Measurements from ENCODE around the gene HOXC11.
A peak's percentile ranks its signal among the peaks of the same experiment; 100 is the strongest.

The HOXC11 gene

DNA sequence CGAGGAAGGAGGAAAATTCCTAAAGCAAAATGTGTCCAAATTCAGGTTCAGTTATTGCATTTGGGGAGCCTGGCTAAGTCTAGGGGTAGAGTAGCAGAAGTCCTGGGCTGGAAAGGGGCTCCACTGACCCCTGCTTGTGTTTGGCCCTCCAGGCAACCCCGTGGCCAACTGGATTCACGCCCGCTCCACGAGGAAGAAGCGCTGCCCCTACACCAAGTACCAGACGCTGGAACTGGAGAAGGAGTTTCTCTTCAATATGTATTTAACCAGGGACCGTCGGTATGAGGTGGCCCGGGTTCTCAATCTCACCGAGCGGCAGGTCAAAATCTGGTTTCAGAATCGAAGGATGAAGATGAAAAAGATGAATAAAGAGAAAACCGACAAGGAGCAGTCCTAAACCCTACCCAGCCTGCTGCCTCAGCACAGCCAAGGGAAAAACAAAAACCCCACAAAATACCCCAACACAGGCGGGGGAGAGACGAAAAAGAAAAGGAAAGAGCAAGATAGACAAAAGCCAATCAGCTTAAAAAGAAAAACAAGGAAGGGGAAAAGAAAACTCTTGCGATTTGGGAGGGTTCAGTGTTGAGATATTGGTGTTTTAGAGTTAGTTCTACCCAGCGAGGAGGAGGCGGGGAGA lies 29.5 kb downstream of the HOXC11 start:
- H3K27ac ChIP-seq: peak overlapping the region in 3 of 21 experiments; percentile 97 to 99 (median 98)
- H3K4me3 ChIP-seq: no peak overlapping the region

DNA sequence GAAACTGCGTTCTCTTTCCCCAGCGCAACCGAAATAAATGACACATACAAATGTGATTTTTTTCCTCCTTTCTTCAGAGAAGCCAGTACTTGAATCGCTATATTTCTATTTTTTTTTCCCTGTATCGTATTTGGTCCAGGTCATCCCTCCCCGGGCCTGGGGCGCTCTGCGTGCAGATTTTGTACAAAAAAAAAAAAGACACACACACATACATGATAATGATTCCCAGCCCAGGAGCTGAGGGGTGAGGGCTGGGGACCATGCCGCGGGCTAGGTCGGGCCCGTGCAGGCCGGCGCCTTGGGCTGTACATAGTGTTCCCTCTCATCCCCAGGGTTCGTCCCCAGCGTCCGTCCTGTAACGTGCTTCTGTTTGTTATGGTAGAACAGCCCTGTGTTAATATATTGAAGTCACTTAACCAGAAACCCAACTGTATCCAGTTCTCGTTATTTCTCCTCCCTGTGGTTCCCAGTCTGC lies 30.0 kb downstream of the HOXC11 start:
- Histone ChIP-seq H3K4me3 (no peak overlapping the region), H3K27ac (peak overlapping the region in 5 of 21 experiments; percentile 34 to 99 (median 97))

DNA sequence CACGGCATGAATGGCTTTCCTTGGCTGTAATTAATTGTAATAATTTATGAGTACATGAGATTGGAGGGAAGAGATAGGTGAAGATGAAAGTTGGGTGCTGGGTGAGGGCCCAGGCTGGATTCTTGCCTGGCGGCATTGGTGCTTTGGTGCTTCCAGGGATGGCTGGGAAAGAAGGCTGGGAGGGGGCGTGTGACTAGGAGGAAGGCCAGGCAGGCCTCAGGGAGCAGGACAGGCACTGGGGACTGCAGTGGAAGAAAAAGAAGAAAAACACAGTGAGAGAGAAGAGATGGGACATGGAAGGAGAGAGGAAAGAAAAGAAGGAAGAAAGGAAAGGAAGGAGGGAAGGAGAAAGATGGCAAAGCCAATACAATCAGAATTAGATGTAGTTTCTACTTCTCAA lies 30.7 kb downstream of the HOXC11 start:
- peak overlapping the region in 6 of 21 experiments; percentile 14 to 99 (median 75) for H3K27ac ChIP-seq
- no peak overlapping the region for H3K4me3 ChIP-seq

DNA sequence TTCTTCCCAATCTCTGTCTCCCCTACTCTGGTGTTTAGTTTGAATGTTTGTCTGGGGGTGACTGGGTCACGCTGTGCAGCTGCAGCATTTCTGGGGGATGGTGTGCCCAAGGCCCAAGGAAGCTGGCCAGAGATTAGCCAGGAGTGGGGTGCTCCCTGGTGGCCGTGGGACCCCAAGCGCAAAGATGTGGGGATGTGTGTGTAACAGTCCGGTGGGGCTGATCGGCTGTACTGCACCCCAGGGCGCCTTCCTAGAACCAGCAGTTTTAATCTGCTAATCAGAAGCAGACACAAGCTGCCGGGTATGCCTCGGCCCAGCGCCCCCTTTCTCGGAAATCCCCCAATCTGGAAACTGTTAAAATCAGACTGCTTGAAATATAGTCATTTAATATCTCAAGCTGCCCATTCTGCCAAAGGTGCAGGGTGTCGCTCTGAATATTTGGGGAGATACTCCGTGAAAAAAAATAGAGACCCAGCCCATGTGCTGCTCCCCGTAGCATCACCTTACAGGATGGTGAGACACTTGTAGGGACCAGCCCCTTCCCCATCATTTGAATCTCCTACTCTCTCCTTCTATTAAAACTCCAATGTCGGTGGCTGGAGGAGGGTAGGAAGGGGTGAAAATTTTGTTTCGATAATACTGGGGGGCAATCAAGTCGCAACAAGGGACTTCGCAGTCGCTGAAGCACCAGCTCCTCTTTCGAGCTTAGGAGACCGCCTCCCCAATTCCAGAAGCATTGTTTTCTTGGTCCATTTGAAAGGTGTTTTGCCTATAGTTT lies 31.3 kb downstream of the HOXC11 start:
- Histone ChIP-seq H3K27ac (peak overlapping the region in 5 of 21 experiments; percentile 14 to 99 (median 97)), H3K4me3 (no peak overlapping the region)

DNA sequence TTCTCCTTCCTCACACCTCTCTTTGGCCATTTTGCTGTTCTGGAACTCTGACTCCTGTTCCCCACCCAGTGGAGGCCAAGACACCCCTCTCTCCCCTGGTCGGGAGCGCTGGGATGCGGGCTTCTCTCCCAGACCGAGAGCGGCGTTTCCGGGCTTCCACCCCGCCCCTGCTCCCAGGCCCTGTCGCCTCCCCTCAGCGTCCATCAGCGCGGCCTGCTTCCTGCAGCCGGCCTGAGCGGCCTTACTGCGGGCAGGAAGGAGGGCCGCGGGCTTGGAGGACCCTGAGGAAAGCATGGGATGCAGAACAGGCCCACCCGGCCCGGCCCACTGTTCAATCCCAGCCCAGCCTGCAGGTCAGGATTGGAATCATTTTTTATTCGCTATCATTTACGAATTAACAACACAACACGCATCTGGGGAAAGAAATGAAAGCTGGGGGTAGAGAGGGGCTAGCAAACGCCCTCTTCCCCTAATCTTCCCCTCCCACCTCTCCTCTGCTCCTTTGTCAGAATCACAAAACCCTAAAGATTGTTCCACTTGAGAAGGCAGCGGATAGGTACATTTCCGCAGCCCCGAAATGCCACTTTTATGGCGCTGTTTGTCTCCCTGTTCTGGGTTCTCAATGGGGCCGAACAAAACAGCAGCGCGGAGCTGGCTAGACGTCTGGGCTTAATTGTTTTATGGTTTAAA lies 32.1 kb downstream of the HOXC11 start:
- peak overlapping the region in 3 of 21 experiments; percentile 97 to 99 (median 98) for H3K27ac ChIP-seq
- H3K4me3 ChIP-seq: peak overlapping the region in 1 of 7 experiments; percentile 6

DNA sequence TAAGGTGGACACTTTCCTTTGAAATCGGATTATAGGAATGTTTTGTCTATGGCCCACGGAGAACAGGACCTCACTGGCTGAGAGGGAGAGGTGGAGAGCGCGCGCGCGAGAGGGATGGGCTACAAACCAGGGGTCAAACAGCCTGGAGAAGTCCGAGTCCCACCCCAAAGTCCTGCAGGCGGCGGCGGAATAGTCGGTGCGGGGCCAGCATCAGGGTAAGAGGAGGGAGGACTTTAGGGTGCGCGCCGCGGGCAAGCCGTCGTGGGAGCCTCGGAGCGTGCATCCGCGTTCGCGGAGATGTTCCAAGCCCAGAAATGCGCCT lies 32.6 kb downstream of the HOXC11 start:
- peak overlapping the region in 3 of 21 experiments; percentile 97 to 99 (median 98) for H3K27ac ChIP-seq
- peak overlapping the region in 1 of 7 experiments; percentile 6 for H3K4me3 ChIP-seq

DNA sequence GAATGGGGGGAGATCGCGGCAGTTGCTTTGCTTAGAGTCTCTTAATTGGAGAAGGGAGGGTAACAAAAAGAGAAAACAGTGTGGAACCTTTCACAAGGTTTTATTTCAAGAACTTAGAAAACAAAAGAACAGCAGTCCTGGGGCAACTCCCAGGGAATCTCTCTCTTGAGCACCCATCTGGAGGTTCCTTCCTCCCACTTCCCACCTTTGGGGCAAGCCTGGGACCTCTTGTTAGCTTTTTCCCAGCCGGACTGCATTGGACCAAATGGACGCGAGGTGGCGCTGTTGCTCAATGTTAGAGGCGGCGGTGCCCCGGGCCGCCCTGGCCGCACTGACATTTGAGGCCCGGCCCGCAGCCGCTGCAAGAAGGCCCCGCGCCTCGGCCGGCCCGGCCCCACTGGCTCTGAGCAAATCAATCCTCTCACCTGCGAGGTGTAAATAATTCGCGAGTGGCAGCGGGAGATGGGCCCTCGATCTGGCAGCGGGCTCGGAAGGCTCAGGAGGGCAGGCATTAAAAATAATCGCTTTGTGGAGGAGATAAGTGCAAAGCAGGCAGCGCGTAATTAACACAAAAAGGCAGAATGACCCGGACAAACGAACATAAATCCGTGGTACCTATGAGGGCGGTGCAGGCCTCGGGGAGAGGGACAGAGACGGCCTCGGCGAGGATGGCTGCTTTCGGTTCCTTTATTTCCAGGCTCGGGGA lies 33.1 kb downstream of the HOXC11 start:
- H3K27ac ChIP-seq: peak overlapping the region in 8 of 21 experiments; percentile 26 to 99 (median 60)
- peak overlapping the region in 6 of 7 experiments; percentile 4 to 23 (median 14) for H3K4me3 ChIP-seq

DNA sequence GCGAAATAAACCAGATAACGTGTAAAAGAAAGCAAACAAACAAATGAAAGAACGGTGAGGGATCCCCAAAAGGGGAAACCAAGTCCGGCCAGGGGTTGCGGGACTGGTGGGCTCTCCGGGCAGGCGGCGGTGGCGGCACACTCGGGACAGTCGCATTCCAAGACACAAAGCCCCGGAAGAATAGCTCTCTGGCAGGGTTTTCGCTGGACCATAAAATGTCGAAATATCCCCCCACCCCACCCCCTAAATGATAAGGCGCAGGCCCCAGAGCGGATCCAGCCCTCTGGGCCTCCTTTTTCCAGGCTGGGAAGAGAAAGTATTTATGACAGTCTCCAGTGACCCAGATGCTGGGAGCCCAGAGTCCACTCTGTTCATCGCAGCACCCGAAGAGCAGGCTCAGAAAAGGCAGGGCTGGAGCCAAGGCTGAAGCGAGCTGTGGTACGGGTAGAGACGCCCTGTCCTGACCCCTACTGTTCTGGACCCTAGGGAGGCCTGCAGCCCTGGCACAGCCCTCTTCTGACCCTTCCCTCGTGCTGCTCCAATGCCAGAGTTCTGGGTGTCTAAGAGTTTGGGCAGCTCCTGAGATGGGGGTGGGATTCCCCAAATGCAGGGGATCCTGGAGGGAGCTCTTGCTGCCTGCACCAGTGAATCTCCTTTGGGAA lies 33.8 kb downstream of the HOXC11 start:
- H3K27ac ChIP-seq: peak overlapping the region in 8 of 21 experiments; percentile 26 to 99 (median 60)
- peak overlapping the region in 6 of 7 experiments; percentile 4 to 23 (median 14) for H3K4me3 ChIP-seq

DNA sequence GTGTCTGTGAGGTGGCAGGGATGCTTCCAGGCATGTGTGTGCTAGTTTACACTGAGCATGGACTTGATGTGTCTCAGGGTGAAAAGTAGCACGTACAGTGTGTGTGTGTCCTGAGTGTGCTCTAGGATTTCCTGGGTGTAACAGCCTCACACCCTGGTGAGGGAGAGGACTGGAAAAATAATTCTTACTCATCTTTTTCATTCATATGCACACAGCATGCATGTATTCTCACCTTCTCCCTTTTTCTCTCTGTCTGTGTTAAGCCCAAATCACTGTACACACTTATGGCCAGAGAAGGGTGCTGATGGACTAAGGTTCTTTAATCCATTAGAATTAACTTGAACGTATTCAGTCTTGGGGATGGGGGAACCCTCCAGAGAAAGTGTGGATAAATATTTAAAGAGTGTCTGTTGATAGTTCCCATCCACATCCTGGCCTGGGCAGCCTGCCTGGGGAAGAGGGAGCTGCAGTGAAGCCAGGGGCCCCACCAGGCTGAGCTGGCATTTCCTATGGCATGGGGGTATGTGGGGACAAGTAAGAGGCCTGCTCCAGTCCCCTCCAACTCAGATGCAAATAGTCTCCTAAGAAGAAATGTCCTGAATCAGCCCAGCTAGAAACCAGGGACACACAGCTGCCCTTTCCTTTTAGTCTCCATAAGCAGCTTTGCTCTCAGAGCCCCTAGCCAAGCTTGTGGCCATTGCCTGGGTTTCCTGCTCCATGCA lies 34.8 kb downstream of the HOXC11 start:
- Histone ChIP-seq H3K27ac (peak overlapping the region in 4 of 21 experiments; percentile 68 to 98 (median 92)), H3K4me3 (no peak overlapping the region)

DNA sequence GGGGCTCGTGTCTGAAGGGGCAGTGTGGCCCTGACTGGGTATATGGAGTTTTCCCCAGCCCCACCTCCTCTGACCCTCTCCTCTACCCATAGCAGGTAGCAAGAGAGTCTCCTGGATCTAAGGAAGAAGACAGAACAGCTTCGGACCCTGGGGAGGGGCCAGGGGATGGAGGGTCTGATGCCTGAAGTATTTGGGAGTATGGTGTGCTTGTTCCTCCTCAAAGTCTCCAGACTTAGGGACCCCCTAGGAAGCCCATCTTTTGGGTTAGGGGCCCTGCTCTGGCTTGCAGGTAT lies 35.3 kb downstream of the HOXC11 start:
- H3K27ac ChIP-seq: peak overlapping the region in 5 of 21 experiments; percentile 68 to 98 (median 86)
- H3K4me3 ChIP-seq: no peak overlapping the region

DNA sequence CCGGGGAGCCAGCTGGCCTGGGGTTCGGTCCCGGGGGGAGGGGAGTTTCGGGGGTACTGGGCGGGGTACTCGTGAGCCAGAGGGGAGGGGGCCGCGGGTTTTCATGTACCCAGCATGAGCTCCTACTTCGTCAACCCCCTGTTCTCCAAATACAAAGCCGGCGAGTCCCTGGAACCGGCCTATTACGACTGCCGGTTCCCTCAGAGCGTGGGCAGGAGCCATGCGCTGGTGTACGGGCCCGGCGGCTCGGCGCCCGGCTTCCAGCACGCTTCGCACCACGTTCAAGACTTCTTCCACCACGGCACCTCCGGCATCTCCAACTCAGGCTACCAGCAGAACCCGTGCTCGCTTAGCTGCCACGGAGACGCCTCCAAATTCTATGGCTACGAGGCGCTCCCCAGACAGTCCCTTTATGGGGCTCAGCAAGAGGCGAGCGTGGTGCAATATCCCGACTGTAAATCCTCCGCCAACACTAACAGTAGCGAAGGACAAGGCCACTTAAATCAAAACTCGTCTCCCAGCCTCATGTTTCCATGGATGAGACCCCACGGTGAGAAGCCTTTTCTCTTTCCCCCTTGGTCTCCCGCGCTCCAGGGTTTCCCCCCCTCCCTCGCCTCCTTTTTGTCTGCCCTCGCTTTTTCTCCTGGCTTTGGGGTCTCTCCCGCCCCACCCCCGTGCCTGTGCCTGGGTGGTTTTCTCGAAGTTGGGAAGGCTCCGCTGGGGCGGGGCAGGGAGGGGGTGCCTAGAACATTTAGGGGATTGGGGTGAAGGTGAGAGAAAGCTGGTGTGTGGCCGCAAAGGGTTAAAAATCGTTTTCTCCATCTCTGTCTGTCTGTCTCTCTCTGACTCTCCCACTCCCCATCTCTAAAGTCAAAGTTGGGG lies 36.5 kb downstream of the HOXC11 start:
- peak overlapping the region; percentile 20 to 41 (median 32) for H3K4me3 ChIP-seq
- H3K27ac ChIP-seq: peak overlapping the region in 11 of 21 experiments; percentile 37 to 98 (median 70)

DNA sequence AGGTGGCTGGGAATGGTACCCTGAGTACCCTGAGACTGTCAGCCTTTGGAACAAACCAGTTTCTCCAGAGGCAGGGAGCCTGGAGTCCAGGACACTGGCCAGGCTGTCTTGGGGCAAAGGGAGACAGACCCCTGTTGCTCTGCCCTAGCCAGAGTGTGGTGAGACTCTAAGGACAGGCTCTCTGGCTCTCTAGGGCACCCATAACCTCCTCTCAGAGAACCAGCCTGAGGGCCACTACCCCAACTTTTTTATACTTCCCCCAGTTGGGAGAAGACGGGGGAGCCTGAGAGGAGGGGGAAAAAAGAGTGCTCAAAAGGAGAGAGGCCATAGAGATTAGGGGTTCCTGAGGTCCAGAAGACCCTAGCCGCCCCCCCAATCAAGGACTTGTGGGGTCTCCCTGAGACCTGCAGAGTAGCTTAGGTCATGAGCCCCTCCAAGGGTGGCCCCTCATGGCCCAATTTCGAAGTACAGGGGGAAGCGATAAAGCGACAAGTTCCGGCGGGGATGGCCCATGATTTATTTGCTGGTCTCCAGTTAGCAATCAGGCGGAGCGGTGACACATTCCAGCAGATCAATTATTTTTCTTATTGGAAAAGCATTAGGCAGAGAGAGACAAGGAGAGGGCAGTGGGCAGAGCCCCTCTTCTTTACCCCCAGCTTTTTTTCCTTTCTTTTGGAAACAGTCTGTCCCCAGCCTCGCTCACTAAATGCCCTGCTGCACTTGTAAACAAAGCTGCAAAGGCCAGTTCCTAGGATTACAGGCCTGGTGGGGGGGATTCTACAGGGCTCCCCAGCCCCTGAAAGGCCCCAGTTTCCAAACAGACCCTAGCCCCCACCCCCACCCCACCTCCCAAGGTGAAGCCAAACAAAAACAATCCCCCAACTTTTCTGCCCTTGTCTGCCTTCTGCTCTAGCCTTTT lies 37.4 kb downstream of the HOXC11 start:
- H3K4me3 ChIP-seq: peak overlapping the region in 3 of 7 experiments; percentile 32 to 41 (median 35)
- H3K27ac ChIP-seq: peak overlapping the region in 10 of 21 experiments; percentile 37 to 98 (median 76)

DNA sequence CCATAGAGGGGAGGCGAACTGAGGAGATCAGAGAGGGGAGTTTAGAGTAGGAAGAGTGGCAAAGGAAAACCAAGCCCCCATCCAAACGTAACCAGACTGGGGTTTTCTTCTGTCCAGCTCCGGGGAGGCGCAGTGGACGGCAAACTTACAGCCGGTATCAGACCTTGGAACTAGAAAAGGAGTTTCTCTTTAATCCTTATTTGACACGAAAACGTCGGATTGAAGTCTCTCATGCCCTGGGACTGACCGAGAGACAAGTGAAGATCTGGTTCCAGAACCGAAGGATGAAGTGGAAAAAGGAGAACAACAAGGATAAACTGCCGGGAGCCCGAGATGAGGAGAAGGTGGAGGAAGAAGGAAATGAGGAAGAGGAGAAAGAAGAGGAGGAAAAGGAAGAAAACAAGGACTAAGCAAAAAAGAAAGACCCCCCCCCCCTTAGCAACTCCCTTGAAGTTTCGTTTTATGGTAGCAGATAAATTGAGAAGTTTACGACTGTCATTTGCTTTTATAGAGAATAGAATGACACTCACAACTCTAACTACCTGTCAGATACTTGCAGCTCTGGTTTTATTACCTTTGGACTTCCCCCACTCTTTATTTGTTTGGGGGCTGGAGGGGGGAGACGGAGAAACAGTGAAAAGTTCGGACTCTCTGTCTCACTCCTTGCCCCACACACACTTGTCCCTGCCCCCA lies 38.2 kb downstream of the HOXC11 start:
- peak overlapping the region in 6 of 21 experiments; percentile 65 to 98 (median 85) for H3K27ac ChIP-seq
- H3K4me3 ChIP-seq: peak overlapping the region in 2 of 7 experiments; percentile 5 to 15

DNA sequence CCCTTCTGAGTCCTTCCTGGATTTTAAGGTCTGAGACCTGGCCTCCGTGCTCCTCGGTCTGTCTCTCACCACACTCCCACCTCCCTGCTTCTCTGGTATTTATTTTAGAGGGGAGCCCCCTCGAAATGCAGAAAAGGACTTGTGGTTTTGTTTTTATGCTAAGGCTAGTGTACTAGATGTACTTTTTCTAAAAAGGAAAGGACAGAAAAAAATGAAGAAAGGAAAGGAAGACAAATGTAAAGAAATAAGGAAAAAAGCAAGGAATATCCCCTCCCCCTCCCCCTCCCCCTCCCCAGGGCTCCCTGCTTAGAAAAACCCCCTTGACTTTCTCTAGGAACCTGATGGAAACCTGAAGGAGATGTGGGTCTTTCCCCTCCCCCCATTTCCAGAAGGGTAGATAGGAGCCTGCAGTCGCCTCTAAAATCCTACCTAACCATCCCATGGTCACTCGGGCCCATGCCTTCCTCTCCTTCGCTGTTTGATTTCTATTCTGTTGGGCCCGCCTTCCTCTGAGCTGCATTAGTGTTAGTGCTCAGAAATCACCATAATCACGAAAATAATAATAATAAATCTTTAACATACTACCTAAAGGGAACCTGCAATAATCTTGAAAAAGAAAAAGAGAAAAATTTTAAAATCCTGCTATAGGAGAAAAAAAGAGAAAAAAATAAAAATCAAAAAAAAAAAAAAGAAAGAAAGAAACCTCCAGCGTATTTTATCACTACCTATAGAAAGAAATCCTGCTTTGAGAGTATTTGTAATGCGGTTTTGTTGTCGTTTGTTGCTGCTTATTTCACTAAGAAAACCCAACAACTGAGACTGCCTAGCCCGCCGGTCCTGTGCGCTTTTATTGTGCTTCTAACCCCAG lies 39.0 kb downstream of the HOXC11 start:
- peak overlapping the region in 5 of 21 experiments; percentile 65 to 98 (median 84) for H3K27ac ChIP-seq
- H3K4me3 ChIP-seq: no peak overlapping the region
